G401.6 (cell line): Measurements from ENCODE around the gene TMEM31.

ENCODE experiments used
- FAIRE-seq: peaks from 2 replicates; lab custom pipeline; 2012; peaks lifted over from hg19 to GRCh38; lab: Jason Lieb, UNC

The TMEM31 gene, protein sequence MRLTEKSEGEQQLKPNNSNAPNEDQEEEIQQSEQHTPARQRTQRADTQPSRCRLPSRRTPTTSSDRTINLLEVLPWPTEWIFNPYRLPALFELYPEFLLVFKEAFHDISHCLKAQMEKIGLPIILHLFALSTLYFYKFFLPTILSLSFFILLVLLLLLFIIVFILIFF

DNA sequence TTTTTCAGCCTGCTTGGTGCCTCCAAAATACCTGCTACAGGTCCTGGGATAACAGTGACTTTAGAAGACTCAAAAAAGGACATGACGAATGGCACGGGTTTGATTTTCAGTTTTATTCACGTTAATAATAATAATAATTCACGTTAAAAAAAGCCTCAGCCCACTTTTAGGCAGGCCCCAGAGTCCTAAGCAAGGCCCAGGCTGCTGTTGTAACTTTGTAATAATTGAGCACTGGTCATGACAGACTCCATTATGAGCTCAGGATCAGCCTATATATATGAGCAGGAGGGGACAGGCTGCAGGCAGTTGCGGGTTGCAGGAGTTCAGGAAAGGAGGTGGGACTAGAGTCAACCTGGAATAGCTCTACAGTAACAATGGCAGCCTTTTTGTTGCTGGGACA lies at the start of gene TMEM31:
TMEM31 (plus strand) TSS at position 301 of the 400 bp plus-strand sequence. CDS start 1,350 bp downstream, outside the sequence.
- FAIRE-seq = no peak

DNA sequence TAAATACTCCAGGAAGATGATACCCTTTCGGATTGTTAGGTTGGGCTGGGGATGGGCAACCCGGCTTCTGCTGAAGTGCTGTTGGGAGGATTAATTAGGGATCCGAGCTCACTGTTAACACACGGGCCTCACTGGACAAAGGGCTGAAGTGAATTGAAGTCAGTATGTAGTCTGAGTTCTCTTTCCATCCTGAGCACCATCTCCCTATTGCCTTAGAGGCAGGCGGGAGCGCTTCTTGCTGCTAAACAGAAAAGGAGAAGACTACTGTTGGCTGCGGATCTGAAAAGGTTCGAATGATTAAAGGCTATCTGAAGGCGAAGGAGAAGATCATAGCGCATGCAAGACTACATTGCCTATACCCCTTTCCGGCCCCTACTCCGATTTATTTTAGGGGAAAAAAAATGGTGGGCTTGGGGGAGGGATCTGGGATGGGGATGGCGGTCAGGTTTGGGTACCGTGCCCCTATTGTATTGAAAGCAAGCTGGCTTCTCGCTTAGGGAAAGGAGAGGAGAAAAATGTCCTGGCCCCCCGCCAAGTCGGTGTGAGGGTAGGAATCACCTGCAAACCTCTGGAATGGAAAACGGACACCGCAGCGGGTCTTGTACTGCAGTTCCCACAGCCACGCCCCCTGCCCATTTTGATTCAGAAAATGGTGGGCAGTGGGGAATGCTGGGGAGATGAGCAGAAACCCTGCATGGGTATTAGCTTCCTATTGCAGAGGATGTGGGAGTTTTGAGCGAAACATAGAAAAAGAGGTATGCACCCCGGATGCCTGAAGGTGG lies 46.5 kb upstream of the TMEM31 start:
- FAIRE-seq = no peak

DNA sequence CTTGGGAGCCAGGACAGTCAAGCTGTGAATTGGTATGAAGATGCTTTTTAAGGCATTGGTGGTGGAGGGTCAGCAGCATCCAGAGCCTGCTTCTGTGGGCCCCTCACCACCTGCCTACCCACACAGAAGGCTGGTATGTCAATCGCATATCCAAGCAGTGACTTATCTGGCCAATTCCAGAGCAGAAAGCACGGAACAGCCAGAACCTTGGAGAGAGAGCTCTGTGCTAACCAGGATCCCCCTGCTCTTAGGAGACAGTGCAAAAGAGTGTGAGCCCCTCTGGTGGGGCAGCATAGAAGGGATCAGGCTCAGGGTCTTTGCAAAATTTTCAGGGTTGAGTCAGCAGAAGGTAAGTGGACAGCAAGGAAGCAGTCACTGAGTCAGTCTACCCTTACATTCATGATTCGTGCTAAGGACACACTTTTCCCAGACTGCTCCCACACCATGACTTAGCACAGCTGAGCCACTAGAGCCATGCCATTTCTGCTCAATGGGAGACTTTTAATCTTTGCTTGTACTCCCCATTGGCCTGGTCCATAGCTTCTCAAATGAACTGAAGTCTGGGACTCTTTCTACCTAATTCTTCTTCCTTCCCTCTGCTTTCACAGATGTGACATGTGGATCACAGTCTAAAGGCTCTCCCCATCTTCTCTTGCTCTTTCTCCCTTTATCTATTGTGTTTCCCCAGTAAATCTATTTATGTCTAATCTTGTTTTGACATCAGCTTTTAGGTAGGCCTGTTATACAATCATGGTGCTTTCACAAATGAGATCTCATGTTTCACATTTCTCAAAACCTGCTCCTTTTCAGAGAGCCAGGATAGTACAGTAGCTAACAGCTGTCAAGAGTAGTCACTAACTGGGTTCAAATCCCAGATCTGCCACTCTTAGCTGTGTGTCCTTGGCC lies 44.3 kb upstream of the TMEM31 start:
- FAIRE-seq = no peak

GRCh38 chrX:103669745-103670144 lies 41.0 kb upstream of the TMEM31 start:
- FAIRE-seq = no peak

DNA sequence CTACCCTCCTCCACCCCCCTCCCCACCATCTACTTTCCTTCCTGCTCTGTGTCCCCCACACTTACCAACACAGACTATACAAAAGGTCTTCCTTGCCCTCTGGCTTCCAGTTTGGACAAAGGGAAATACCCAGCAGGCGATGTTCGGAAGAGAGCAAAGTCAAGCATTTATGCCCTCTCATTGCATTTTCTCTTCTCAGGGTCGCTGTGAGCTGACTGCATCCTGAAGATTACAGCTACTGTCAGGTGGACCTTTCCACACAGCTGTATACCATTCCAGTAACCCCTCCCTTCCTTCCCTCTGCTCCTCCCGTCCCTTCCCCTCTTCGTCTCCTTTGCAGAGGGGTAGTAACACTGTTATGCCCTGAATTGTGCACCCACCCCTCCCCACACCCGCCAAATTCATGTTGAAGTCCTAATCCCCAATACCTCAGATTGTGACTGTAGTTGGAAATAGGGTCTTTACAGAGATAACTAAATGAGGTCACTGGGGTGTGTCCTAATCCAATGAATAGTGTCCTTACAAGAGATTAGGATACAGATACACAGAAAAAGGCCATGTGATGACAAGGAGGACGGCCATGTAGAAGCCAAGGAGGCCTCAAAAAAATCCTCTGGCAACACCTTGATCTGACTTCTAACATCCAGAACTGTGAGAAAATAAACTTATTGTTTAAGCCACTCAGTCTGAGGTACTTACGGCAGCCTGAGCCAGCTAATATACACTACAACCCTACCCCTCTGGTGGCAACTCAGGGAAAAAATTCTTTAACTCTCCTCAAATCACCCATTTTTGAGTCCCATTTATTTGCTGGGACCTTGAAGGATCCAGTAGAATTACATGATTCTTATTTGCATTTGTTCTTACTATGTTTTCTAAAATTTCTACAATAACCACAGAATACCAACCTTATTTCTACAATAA lies 35.9 kb upstream of the TMEM31 start:
- peak; percentile 90 for FAIRE-seq

DNA sequence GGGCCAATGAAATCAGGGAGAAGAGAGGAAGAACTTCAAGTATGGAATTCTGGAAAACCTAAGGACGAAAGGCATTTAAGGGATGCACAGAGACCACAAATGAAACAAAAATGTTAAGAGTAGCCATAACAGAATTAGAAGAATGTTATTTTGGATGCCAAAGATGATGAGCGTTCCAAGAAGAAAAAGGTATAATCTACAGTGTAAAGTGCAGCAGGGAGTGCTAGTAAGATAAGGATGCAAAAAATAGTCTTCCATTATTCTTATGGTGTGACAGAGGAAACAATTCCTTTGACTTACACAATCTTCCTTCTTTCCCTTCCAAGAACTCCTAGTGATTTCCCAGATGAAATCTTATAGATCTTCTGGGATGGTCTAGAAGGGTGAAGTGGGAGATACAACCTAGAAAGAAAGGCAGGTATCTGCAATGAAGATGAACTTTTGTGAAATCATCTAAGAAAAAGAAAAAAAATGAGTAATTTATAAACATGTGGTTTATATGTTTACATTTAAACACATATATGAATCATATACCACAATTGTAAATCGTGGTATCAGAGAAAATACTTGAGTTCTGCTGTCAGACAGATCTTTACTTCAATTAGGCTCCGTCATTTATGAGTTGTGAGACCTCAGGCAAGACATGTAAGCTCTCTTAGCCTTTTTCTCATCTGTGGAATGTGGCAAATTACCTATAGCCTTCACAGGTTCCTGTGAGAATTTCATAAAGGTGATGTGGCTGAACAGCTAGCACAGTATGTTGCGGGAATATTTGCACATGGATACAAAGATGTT lies 32.3 kb upstream of the TMEM31 start:
- no peak for FAIRE-seq

- no peak for FAIRE-seq
Measured at GRCh38 chrX:103681443-103681842, 29.3 kb upstream of the TMEM31 start.

DNA sequence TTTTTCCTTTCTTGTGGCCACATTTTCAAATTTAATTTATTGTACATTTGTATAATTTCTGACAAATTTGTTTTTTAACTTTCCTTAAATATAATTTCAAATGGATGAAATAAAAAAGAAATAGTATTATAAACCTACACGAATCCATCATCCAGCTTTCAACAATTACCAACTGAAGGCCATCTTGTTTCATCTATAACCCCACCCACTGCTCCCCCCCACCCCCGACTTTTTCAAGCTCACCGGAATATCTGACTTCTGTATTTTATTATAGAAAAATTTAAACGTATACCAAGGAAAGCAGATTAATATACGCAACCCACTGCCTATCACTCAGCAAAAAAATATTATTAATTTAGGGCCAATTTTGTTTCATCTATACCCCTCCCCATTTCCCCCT lies 25.3 kb upstream of the TMEM31 start:
- FAIRE-seq = no peak

DNA sequence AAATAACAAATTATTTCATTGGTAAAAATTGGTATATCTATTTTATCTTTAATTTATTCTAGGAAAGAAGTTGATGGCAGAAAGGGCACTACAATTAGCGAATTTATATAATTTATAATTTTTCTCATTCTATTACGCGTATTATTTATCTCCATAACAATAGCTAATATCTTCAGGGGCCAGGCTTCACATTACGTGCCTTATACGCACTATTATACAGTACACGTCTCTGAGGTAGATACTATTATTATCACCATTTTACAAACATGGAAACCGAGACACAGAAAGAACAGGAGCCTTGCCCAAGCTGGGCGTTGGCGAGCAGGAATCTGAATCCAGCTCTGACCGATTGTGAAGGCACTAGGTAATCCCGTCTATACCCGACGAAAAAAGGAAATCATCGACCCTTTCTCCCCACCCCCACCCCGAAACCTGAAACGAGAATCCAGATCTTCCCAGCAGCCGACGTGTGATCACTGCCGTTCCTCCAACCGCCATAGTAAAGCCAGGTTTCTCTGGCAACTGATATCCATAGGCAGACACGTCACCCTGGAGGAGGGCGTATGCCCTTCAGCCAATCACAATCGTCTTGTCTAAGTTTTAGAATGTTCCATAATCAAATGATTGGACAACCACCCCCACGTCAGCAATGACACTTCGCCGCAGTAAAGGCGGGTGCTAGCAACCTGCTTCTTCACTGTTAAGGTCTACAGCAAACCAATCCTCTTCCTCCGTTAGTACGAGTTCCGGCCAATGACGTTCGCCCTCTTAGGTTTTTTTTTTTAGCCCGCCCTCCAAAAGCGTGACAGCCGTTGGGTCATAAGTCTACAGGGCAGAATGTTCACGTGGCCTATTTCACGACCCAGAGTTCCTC lies 24.3 kb upstream of the TMEM31 start, which contains the start of gene MORF4L2:
MORF4L2 (minus strand) TSS at position 501 of the 874 bp plus-strand sequence. CDS start 9,672 bp downstream, outside the sequence.
- peak; percentile 100 for FAIRE-seq

- no peak for FAIRE-seq
Measured at GRCh38 chrX:103687073-103687695, 23.5 kb upstream of the TMEM31 start.

DNA sequence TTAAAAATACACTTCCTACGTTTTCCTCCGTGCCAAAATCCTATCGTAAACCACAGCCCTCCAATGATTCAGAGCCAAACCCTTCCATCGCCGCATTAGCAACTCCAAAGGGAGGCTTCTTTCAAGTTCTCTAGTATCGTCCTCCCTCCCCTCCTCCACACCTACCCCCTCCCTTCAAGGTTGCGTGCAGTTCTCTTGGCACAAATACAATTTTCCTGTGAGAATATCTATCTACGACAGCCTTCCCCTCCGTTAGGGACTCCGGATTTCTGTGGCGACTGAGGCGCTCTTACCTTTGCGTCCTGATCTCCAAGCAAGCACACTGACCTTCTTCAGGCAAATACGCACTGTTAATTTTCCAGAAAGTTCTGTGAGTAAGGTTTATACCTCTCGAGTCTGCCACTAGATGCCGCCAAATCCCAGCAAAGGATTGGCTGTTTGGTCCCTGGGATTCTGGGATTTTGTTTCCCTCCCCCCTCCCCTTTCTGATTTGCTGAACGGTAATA lies 23.0 kb upstream of the TMEM31 start:
- peak; percentile 95 for FAIRE-seq

DNA sequence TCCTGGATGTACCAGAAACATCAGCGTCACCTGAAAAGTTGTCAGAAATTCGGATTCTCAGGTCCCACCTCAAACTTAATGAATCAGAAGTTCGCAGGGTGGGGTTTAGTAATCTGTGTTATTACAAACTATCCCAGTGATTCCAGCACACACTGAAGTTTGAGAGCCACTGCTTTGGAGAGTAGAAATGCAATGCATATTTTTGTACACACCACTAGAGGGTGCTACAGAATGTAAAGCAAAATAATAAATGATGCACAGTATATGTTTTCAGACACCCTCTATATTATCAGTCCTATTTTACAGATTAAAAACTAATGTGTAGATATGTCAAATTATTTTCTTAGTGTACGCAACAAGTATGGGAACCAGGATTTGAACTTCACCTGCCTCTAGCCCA lies 21.8 kb upstream of the TMEM31 start:
- peak; percentile 94 for FAIRE-seq

- FAIRE-seq = no peak
Measured at GRCh38 chrX:103691059-103691458, 19.6 kb upstream of the TMEM31 start.

- FAIRE-seq = no peak
Measured at GRCh38 chrX:103697687-103698086, 13.0 kb upstream of the TMEM31 start.

DNA sequence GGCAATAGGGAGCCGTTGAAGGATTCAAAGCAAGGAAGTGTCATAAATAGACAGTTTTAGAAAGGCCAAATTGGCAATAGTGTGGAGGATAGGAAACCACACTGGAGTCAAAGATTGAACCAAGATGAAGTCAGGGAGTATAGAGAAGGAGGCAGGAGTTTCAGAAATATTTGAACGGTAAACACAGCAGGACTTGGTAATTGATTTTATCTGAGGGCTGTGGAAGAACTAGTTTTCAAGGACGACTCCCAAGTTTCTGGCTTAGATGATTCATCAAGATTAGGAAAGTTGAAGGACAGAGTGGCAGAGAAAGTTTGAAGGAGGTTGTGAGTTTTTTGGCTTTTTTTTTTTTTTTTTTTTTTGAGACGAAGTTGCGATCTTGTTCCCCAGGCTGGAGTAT lies 11.5 kb upstream of the TMEM31 start:
- FAIRE-seq = no peak

- no peak for FAIRE-seq
Measured at GRCh38 chrX:103704863-103705262, 5.8 kb upstream of the TMEM31 start.

DNA sequence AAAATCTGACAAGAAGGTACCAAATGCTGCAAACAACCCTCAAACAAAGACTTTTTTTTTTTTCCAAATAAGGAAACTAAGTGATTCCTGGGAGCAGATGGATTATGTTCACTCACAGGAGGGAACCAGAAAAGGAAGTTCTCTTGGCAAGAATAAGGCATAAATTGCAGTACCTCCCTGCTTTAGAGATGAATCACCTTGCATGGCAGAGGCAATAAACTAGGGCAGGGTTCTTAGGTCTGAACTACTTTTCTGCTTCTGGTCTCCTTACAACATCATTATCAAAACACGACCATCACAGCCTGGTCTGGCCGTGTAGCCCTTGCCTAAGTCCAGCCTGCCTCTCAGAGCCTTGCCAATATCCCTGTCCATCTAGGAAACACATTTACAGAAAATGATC lies 6.3 kb downstream of the TMEM31 start:
- no peak for FAIRE-seq

GRCh38 chrX:103718120-103718519 lies 7.4 kb downstream of the TMEM31 start:
- FAIRE-seq = no peak

GRCh38 chrX:103722505-103722904 lies 11.8 kb downstream of the TMEM31 start:
- FAIRE-seq = no peak
